ENCODE measurements around the gene MSANTD7.
"Not testable (repeated sequence)": the region's sequence is repeated elsewhere in the genome, so short reads cannot be mapped to it uniquely, and the experiment has no call there.

GRCh38 chr10:14816717-14817116 is 21.4 kb upstream of the MSANTD7 start:
- not testable (repeated sequence) for TF ChIP-seq EZH2phosphoT487 (IDR thresholded peaks at IDR 0.05; ENCODE audit: insufficient read depth, low read depth); EZH2 (IDR thresholded peaks at IDR 0.05; ENCODE audit: insufficient read depth, poor library complexity, severe bottlenecking)
